ENCODE data around the gene OR8B3.

DNA sequence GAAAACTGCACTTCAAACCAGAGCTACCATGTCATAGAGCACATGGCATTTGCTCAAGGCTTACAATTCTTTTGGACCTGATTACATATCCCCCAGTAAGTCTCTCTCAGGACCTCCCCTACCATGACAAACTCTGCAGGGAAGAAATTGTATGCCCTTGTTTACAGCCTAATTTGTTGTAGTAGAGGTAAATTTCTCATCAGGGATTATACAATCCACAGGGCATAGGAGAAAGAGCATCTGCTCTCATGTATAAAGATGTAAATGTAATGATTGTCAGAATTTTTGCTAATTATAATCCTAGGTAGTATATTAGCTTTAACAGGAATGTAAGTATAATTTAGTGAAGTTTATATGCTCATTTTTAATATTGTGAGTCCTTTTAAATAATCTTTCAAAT is at the start of gene OR8B3:
- TF ChIP-seq, protein P1, sequence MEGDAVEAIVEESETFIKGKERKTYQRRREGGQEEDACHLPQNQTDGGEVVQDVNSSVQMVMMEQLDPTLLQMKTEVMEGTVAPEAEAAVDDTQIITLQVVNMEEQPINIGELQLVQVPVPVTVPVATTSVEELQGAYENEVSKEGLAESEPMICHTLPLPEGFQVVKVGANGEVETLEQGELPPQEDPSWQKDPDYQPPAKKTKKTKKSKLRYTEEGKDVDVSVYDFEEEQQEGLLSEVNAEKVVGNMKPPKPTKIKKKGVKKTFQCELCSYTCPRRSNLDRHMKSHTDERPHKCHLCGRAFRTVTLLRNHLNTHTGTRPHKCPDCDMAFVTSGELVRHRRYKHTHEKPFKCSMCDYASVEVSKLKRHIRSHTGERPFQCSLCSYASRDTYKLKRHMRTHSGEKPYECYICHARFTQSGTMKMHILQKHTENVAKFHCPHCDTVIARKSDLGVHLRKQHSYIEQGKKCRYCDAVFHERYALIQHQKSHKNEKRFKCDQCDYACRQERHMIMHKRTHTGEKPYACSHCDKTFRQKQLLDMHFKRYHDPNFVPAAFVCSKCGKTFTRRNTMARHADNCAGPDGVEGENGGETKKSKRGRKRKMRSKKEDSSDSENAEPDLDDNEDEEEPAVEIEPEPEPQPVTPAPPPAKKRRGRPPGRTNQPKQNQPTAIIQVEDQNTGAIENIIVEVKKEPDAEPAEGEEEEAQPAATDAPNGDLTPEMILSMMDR (IDR thresholded peaks at IDR 0.05; ENCODE audit: low read length) = no peak
- no peak for TF ChIP-seq EZH2 (IDR thresholded peaks at IDR 0.05; ENCODE audit: borderline replicate concordance, low read length)
